Gastrocnemius medialis (tissue), 4 donors: ENCODE results near the gene CAPN8. TPM values are rescaled to one million over a fixed set of nuclear protein-coding genes. Genes with fewer than 3 reads are reported as not detected.

Experiments
- ATAC-seq, 2 donors: fragments of 150-250 bp; one replicate each; pipeline ENCODE4 v1.9.1; 2016
- DNase-seq, 2 donors: peaks; one replicate each; pipeline ENCODE4 v3.0.0-alpha.2; 2019
- H3K27ac ChIP-seq, 4 donors: fragments of 200-600 bp; sonication (generic); 1 replicate in 1 of 4; 2 replicates in 3 of 4; pipeline ENCODE4 v1.5.1; 2016 to 2018; ENCODE audit warnings: mild to moderate bottlenecking in 2 of 4, moderate library complexity in 1 of 4
- H3K27me3 ChIP-seq, 3 donors: fragments of 200-600 bp; sonication (generic) in 2 of 3; 1 replicate in 1 of 3; 2 replicates in 2 of 3; pipeline versions ENCODE4 v1.5.1 to v1.6.0; 2016 to 2019; ENCODE audit warnings: mild to moderate bottlenecking in 1 of 3, moderate library complexity in 1 of 3
- H3K36me3 ChIP-seq, 2 donors: fragments of 200-600 bp; sonication (generic) in 1 of 2; one replicate each; pipeline ENCODE4 v1.5.1; 2017 to 2018
- H3K4me1 ChIP-seq, 2 donors: fragments of 200-600 bp; sonication (generic) in 1 of 2; one replicate each; pipeline ENCODE4 v1.5.1; 2016 to 2017; ENCODE audit warnings: mild to moderate bottlenecking in 2 of 2
- H3K4me3 ChIP-seq, 4 donors: fragments of 200-600 bp; sonication (generic) in 3 of 4; 1 replicate in 1 of 4; 2 replicates in 3 of 4; pipeline ENCODE4 v1.5.1; 2016 to 2019; ENCODE audit warnings: mild to moderate bottlenecking in 2 of 4
- H3K9me3 ChIP-seq, 3 donors: fragments of 200-600 bp; sonication (generic) in 2 of 3; 1 replicate in 1 of 3; 2 replicates in 2 of 3; pipeline ENCODE4 v1.5.1; 2016 to 2019
- CTCF ChIP-seq, 5 experiments: fragments of 450-650 bp in 3 of 5; fragments of 200-600 bp in 2 of 5; sonication (generic) in 2 of 5; IDR thresholded peaks in 4 of 5; conservative IDR thresholded peaks in 1 of 5; 1 replicate in 4 of 5; 2 replicates in 1 of 5; pipeline ENCODE4 v1.5.1; 2016 to 2019; ENCODE audit warnings: antibody characterized with exemption in 5 of 5, mild to moderate bottlenecking in 3 of 5, moderate library complexity in 3 of 5
- POLR2A ChIP-seq, 2 donors: fragments of 450-650 bp; IDR thresholded peaks; one replicate each; pipeline ENCODE4 v1.6.1; 2017; ENCODE audit warnings: antibody characterized with exemption in 2 of 2, mild to moderate bottlenecking in 2 of 2, moderate library complexity in 2 of 2
- in situ Hi-C, 4 donors: fragments of 200-750 bp; cut with MboI; loops; one replicate each; pipeline versions ENCODE4 v1.15.0 to v1.8.0; 2017; ENCODE audit warnings: low sequenced_read_pairs in 4 of 4
- intact Hi-C: fragments of 100-400 bp; cut with DNase I; formaldehyde crosslinking; loops from one replicate; pipeline ENCODE4 v1.15.1; 2023; ENCODE audit warnings: low total_unique reads
- total RNA-seq, 4 donors: library from RNA; depleted of rRNA; stranded (reverse); fragments of >200 nt; gene quantifications; one replicate each; pipeline versions ENCODE4 v1.1.0 to v1.2.3, GENCODE V29; 2016

CAPN8 gene
- total RNA-seq, 4 donors from 2014 or later, result 0.46 to 0.85 TPM; not detected in 2

DNA sequence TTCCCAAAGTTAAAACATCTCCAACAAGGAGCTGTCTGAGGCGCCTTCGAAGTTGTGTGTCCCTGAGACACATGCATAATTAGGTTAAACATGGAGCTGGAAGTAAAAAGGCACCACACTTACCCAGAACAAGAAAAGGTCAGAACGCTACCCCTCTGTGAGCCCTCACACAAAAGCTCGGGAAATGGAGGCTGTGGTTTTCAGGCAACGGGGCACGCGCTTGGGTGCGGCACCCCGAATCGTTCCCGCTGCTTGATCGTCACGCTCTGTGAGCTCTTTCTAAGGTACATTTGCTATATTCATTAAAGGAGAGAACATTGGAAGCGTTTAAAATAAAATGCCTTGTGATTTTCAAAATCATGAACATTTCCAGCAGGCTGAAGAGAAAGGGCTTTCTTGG is 12.5 kb downstream of the CAPN8 start:
- Histone ChIP-seq H3K4me3 (no peak overlapping the region), H3K4me1 (peaks cover 23 to 45% of the 10 kb centered on the region in 2 donors), H3K27me3 (no peaks in the 10 kb centered on the region), H3K9me3 (no peaks in the 10 kb centered on the region), H3K27ac (peak overlapping the region in 3 of 4 donors; percentile 77 to 83 (median 81)), H3K36me3 (no peaks in the 10 kb centered on the region)
- no peak for TF ChIP-seq CTCF (IDR thresholded peaks at IDR 0.05 in 4 of 5, conservative IDR thresholded peaks at IDR 0.05 in 1 of 5)
- TF ChIP-seq POLR2A (IDR thresholded peaks at IDR 0.05), result no peak
- intact Hi-C loops (no loop called here), in situ Hi-C loops (no loop called here)
- DNase-seq (no peak), ATAC-seq (no peak)

DNA sequence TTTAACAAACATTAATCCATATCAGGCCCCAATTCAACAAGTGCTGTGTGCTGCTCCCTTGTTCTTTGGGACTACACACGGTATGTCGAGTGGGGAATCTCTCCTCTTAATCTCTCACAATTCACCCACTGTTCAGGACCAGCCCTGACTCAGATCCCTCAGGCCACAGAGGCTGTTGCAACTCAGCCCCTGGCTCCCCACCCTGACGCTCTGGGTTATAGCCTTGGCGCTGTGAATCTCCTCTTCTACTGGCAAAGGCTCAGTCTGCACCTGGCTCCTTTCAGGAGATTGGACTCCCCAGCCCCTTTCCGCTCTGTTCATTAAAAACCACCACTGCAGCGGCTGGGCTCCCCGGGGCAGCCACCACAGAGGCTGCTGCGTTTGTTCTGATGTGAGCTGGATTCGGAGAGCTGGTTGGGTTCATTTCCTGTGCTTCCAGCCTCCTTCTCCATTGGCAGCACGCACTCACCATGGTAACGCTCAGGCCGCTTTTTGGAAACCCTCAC is 13.0 kb downstream of the CAPN8 start:
- intact Hi-C loops (no loop called here), in situ Hi-C loops (no loop called here)
- no peaks in the 10 kb centered on the region for H3K36me3 ChIP-seq
- TF ChIP-seq POLR2A (IDR thresholded peaks at IDR 0.05) (no peak), CTCF (IDR thresholded peaks at IDR 0.05 in 4 of 5, conservative IDR thresholded peaks at IDR 0.05 in 1 of 5) (no peak)
- H3K9me3 ChIP-seq, result no peaks in the 10 kb centered on the region
- DNase-seq (peak in 1 of 2 donors; percentile 27), ATAC-seq (peak in 1 of 2 donors; percentile 29)
- peaks cover 23 to 45% of the 10 kb centered on the region in 2 donors for H3K4me1 ChIP-seq
- H3K27ac ChIP-seq, result peak overlapping the region in 3 of 4 donors; percentile 77 to 83 (median 81)
- H3K27me3 ChIP-seq, result no peaks in the 10 kb centered on the region
- no peak overlapping the region for H3K4me3 ChIP-seq

DNA sequence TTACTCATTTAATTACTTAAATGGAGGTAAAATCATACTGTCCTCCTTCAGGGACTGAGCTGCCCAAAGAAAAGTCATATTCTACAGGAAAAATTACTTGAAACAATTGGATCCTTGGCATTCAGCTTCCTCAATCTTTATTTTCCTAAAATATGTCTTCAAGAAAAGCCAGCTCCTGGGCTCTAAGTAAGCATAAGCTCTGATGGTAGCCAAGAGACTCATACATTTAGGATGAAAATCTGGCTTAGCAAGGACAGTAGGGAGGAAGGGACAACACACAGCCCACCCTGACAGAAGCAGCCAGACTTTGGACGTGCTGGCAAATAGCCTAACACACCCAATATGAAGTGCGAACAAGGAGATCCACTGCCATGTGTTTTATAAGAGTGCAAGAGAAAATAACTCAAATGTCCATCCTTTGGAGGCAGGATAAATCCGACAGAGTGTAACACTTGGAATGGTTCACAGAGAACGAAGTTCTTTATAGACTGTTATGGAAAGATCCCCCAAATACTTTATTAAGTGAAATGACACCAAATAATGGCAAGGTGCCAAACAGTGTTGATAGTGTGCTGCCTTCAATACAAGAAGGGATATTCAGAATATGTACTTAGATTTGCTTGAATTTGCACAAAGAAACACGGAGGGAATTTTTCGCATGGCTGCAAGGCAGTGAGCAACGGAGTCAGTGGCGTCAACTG is 14.1 kb downstream of the CAPN8 start:
- no peak for TF ChIP-seq POLR2A (IDR thresholded peaks at IDR 0.05)
- no peak for TF ChIP-seq CTCF (IDR thresholded peaks at IDR 0.05 in 4 of 5, conservative IDR thresholded peaks at IDR 0.05 in 1 of 5)
- Histone ChIP-seq H3K4me1 (peaks cover 23 to 45% of the 10 kb centered on the region in 2 donors), H3K27me3 (no peaks in the 10 kb centered on the region), H3K27ac (peak overlapping the region; percentile 32 to 83 (median 79)), H3K9me3 (no peaks in the 10 kb centered on the region), H3K4me3 (no peak overlapping the region), H3K36me3 (no peaks in the 10 kb centered on the region)
- in situ Hi-C loops, result no loop called here
- ATAC-seq (no peak), DNase-seq (no peak)
- intact Hi-C loops, result no loop called here

GRCh38 chr1:223650465-223650864 is 15.0 kb downstream of the CAPN8 start:
- Histone ChIP-seq H3K27ac (peak overlapping the region; percentile 43 to 83 (median 79)), H3K4me3 (no peak overlapping the region), H3K36me3 (no peaks in the 10 kb centered on the region), H3K9me3 (no peaks in the 10 kb centered on the region), H3K27me3 (no peaks in the 10 kb centered on the region), H3K4me1 (peaks cover 23 to 45% of the 10 kb centered on the region in 2 donors)
- intact Hi-C loops (no loop called here), in situ Hi-C loops (no loop called here)
- peak; percentile 84 to 85 for ATAC-seq
- peak; percentile 70 for DNase-seq
- TF ChIP-seq CTCF (IDR thresholded peaks at IDR 0.05 in 4 of 5, conservative IDR thresholded peaks at IDR 0.05 in 1 of 5), result no peak
- no peak for TF ChIP-seq POLR2A (IDR thresholded peaks at IDR 0.05)
